ENCODE data around the gene KRTAP1-4.
"Not testable (repeated sequence)": the region's sequence is repeated elsewhere in the genome, so short reads cannot be mapped to it uniquely, and the experiment has no call there.

The KRTAP1-4 gene

DNA sequence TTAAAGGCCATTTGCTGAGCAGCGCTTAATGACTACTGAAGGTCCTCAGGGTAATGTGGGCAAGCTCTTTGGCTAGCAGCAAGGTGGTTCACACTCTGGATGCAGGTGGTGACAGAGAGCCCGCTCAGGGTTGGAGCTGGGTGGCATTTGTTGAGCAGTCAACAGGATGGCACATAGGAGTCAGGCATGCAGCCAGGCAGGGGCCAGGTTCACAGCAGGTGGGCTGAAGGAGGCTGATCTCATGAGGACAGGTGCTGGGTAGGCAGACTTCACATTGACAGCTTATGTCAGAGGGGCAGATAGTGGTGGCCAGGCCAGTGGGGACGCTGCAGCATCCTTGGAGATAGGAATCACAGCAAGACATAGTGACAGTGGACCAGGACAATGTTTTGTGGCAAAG, 25.6 kb downstream of the KRTAP1-4 start:
- DNase-seq (ENCODE audit: low read depth): no peak

DNA sequence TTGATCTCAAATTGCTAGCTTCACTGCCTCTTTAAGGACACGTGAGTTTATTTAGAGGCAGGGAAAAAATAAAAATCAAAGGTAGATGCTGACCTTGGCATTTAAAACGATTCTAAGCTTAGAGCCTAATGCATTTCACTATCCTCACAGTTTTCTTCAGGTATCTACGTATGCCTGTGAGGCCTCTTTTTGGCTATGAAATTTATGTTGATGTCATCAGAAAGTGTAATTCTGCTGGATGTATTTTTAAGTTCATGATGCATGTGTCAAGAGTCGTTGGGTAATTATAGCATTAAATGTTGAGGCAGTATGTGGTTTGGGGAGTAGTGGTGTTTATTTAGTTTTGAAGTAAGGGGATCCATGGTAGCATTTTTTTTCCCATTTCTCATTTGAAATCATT, 26.1 kb downstream of the KRTAP1-4 start:
- DNase-seq (ENCODE audit: low read depth): no peak

GRCh38 chr17:41002814-41003213, 27.2 kb downstream of the KRTAP1-4 start:
- DNase-seq (ENCODE audit: low read depth): no peak

GRCh38 chr17:41001795-41002194, 28.2 kb downstream of the KRTAP1-4 start:
- no peak for DNase-seq (ENCODE audit: low read depth)

DNA sequence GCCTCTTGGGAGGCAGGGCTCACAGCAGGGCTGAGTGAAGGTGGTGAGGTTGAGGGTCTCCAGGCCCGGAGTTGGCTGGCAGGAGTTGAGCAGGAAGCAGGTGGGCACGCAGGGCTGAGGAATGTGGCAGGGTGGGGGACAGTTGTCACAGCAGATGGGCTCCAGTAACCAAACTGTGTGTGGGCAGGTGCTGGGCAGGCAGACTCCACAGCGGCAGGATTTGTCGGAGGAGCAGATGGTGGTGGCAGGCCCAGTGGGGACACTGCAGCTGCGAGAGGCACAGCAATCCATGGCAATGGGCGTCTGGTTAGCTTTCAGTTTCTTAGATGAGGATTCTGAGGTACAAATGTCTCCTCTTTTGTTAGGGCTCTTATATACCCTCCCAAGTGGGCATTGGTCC, 30.4 kb downstream of the KRTAP1-4 start, which contains the start of gene KRTAP3-2:
TSS of gene KRTAP3-2 (minus strand) at position 344 of the 400 bp plus-strand sequence. CDS start at position 291, 53 bp downstream.
- not testable (repeated sequence) for DNase-seq (ENCODE audit: low read depth)

GRCh38 chr17:40997361-40997760, 32.6 kb downstream of the KRTAP1-4 start:
- DNase-seq (ENCODE audit: low read depth): no peak

- no peak for DNase-seq (ENCODE audit: low read depth)
Measured at GRCh38 chr17:40996829-40997228, 33.2 kb downstream of the KRTAP1-4 start.

DNA sequence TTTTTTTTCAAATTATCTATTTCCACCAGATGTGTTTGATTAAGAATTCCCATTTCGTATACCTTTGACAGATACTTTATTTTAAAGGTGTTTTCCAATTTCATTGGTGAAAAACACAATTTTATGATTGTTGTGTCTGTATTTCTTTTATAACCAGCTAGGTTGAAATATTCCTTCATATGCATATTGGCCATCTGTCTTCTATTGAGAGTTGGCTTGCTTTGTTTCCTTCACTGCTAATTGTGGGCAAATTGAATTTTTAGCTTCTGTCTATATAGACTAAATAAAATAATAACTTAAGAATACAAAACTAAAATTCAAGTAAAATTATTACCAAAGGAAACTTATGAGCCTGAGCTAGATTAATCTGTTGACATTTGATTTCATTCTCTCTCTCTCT, 34.9 kb downstream of the KRTAP1-4 start:
- no peak for DNase-seq (ENCODE audit: low read depth)

DNA sequence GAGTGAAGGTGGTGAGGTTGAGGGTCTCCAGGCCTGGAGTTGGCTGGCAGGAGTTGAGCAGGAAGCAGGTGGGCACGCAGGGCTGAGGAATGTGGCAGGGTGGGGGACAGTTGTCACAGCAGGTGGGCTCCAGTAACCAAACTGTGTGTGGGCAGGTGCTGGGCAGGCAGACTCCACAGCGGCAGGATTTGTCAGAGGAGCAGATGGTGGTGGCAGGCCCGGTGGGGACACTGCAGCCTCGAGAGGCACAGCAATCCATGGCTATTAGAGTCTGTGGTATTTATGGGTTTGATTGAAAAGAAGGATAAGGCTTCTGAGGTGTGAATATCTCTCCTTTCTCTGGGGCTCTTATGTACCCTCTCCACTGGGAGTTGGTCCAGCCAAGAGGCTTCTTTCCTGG, 36.2 kb downstream of the KRTAP1-4 start, which contains the start of gene KRTAP3-3:
TSS of gene KRTAP3-3 (minus strand) at position 326 of the 400 bp plus-strand sequence. CDS start at position 259, 67 bp downstream.
- no peak for DNase-seq (ENCODE audit: low read depth)

GRCh38 chr17:40993084-40993483, 36.9 kb downstream of the KRTAP1-4 start:
- no peak for DNase-seq (ENCODE audit: low read depth)

DNA sequence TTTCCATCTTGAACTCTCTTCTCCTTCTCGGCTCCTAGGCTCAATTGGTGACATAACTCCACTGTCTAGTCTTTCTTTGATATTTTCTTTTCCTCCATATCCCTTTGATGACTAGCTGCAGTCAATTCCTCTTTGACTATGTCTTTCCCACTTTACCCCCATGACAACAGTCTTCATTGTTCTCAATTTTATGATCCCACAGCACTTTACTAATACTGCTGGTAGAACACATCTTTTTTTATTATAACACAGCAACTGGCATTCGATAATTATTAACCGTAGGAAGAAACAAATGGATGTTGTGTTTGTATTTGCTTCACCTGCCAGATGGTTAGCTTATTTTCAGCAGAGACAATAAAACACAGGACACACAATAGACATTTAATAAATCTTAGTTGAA, 37.3 kb downstream of the KRTAP1-4 start:
- no peak for DNase-seq (ENCODE audit: low read depth)

DNA sequence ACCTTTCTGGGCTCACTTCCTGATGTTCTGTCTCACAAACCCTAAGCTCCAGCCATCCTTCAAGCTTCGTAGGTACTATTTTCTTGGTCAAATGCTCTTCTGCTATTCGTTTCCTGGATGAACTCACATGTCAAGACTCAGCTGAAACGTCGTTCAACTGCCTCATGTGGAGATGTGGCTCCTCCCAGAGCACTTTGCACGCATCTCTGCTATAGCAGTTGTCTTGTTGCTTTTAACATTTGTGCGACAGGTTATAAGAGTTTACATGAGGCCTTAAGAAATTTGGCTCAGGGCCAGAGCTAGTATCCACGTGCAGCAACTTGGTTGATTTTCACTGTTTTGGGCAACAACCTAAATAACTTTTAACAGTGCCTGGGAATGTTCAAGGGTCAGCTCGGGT, 43.1 kb downstream of the KRTAP1-4 start:
- DNase-seq (ENCODE audit: low read depth): no peak

- DNase-seq (ENCODE audit: low read depth): no peak
Measured at GRCh38 chr17:40984226-40984625, 45.8 kb downstream of the KRTAP1-4 start, which contains the start of gene KRT40. KRT40 (minus strand) TSS chr17:40984326; CDS start chr17:40984273, 53 bp downstream.

DNA sequence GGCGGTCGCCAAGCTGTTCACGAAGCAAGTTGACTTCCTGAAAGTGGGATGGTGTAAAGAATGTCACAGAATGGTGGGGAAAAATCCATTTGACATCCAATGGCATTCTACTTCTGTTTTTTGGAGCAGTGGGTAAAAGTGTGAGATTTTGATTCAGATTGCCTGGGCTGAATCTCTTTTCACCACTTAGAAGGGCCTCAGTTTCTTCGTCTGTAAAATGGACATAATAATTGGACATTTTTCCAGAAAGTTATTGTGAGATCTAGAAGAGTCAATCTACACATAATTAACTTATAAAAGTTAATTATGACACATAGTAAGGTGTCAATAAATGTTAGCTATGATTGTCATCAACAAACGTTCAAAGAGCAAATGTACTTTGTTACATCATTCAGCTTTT, 48.9 kb downstream of the KRTAP1-4 start:
- DNase-seq (ENCODE audit: low read depth): no peak

DNA sequence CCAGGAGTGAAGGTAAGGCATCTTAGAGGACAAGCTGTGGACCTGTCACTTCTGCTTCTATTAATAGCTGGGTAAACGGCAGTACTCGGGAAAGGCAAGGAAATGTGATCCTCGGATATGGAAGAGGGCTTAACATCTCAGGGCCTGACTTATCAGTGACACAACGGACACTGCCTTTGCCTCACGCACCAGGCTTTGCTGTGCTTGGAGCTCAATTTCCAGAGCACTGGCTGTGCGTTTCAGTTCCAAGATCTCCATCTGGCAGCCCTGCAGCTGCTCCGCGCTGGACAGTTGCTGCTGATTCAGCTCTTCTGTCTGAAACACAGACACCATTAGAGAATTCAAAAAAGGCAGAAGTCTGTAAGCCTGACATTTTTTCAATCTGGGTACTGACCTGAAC, 49.4 kb downstream of the KRTAP1-4 start:
- no peak for DNase-seq (ENCODE audit: low read depth)

DNA sequence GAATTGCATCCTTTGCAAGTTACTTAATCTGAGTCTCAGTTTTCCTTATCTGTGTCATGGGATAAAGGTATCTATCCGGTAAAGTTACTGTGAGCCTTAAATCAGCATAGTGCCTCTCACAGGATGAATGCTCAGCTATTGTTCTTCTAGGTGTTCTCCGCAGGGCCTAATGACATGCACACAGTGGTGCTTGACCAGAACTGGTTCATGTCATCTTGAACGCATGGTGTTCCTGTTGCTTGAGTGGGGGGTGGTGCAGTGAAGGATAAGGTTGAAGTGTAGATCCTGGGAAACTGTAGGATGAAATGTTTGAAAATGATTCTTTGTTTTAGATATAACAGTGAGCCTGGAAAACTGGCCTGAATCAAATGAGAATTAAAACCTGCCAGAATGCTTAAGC, 49.9 kb downstream of the KRTAP1-4 start:
- no peak for DNase-seq (ENCODE audit: low read depth)
